Gastrocnemius medialis (tissue), 4 donors: ENCODE data around the gene TRIM37. TPM values are rescaled to one million over a fixed set of nuclear protein-coding genes. Genes with fewer than 3 reads are reported as not detected.

Source experiments
- ATAC-seq, 2 donors: fragments of 150-250 bp; one replicate each; pipeline ENCODE4 v1.9.1; 2016
- DNase-seq, 2 donors: peaks; one replicate each; pipeline ENCODE4 v3.0.0-alpha.2; 2019
- H3K27ac ChIP-seq, 4 donors: fragments of 200-600 bp; sonication (generic); 1 replicate in 1 of 4; 2 replicates in 3 of 4; pipeline ENCODE4 v1.5.1; 2016 to 2018; ENCODE audit warnings: mild to moderate bottlenecking in 2 of 4, moderate library complexity in 1 of 4
- H3K27me3 ChIP-seq, 3 donors: fragments of 200-600 bp; sonication (generic) in 2 of 3; 1 replicate in 1 of 3; 2 replicates in 2 of 3; pipeline versions ENCODE4 v1.5.1 to v1.6.0; 2016 to 2019; ENCODE audit warnings: mild to moderate bottlenecking in 1 of 3, moderate library complexity in 1 of 3
- H3K36me3 ChIP-seq, 2 donors: fragments of 200-600 bp; sonication (generic) in 1 of 2; one replicate each; pipeline ENCODE4 v1.5.1; 2017 to 2018
- H3K4me1 ChIP-seq, 2 donors: fragments of 200-600 bp; sonication (generic) in 1 of 2; one replicate each; pipeline ENCODE4 v1.5.1; 2016 to 2017; ENCODE audit warnings: mild to moderate bottlenecking in 2 of 2
- H3K4me3 ChIP-seq, 4 donors: fragments of 200-600 bp; sonication (generic) in 3 of 4; 1 replicate in 1 of 4; 2 replicates in 3 of 4; pipeline ENCODE4 v1.5.1; 2016 to 2019; ENCODE audit warnings: mild to moderate bottlenecking in 2 of 4
- H3K9me3 ChIP-seq, 3 donors: fragments of 200-600 bp; sonication (generic) in 2 of 3; 1 replicate in 1 of 3; 2 replicates in 2 of 3; pipeline ENCODE4 v1.5.1; 2016 to 2019
- POLR2A ChIP-seq, 2 donors: fragments of 450-650 bp; IDR thresholded peaks; one replicate each; pipeline ENCODE4 v1.6.1; 2017; ENCODE audit warnings: antibody characterized with exemption in 2 of 2, mild to moderate bottlenecking in 2 of 2, moderate library complexity in 2 of 2
- in situ Hi-C, 4 donors: fragments of 200-750 bp; cut with MboI; loops; one replicate each; pipeline versions ENCODE4 v1.15.0 to v1.8.0; 2017; ENCODE audit warnings: low sequenced_read_pairs in 4 of 4
- intact Hi-C: fragments of 100-400 bp; cut with DNase I; formaldehyde crosslinking; loops from one replicate; pipeline ENCODE4 v1.15.1; 2023; ENCODE audit warnings: low total_unique reads
- total RNA-seq, 4 donors: library from RNA; depleted of rRNA; stranded (reverse); fragments of >200 nt; gene quantifications; one replicate each; pipeline versions ENCODE4 v1.1.0 to v1.2.3, GENCODE V29; 2016
- TF ChIP-seq, protein P1 (sequence below), 5 experiments: fragments of 450-650 bp in 3 of 5; fragments of 200-600 bp in 2 of 5; sonication (generic) in 2 of 5; IDR thresholded peaks in 4 of 5; conservative IDR thresholded peaks in 1 of 5; 1 replicate in 4 of 5; 2 replicates in 1 of 5; pipeline ENCODE4 v1.5.1; 2016 to 2019; ENCODE audit warnings: antibody characterized with exemption in 5 of 5, mild to moderate bottlenecking in 3 of 5, moderate library complexity in 3 of 5

Gene TRIM37
- total RNA-seq, 4 donors from 2014 or later, result 16.1 to 17.5 (median 16.3) TPM

DNA sequence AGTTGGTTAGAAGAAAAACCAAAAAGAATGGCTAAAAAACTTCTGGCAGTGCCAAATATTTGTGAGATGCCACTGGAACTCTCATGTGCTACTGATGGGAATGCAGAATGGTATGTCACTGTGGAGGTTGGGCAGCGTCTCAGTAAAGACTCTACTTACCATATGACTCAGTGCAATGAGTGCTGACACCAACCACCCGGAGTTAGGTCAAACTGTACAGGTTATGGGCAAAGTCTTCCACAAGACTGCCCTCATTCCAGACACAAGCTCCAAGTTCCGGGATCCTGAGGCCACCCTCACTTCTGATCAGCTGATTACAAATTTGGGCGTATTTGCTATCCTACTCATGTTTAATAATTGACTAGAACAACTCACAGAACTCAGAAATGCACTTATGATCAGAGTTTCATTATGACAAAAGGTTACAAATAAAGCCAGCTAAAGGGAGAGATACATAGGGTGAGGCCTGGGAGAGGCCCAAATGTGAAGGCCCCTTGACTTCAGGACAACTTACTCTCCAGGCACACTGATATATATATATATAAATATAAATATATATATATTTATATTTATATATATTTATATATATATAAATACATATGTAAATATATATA, 114.9 kb downstream of the TRIM37 start:
- intact Hi-C loops, result no loop called here
- Histone ChIP-seq H3K4me1 (peaks cover 3 to 4% of the 10 kb centered on the region in 2 donors), H3K9me3 (no peaks in the 10 kb centered on the region), H3K4me3 (no peak overlapping the region), H3K27me3 (no peaks in the 10 kb centered on the region), H3K36me3 (no peaks in the 10 kb centered on the region), H3K27ac (no peak overlapping the region)
- in situ Hi-C loops, result no loop called here
- DNase-seq (no peak), ATAC-seq (no peak)
- TF ChIP-seq, protein P1, sequence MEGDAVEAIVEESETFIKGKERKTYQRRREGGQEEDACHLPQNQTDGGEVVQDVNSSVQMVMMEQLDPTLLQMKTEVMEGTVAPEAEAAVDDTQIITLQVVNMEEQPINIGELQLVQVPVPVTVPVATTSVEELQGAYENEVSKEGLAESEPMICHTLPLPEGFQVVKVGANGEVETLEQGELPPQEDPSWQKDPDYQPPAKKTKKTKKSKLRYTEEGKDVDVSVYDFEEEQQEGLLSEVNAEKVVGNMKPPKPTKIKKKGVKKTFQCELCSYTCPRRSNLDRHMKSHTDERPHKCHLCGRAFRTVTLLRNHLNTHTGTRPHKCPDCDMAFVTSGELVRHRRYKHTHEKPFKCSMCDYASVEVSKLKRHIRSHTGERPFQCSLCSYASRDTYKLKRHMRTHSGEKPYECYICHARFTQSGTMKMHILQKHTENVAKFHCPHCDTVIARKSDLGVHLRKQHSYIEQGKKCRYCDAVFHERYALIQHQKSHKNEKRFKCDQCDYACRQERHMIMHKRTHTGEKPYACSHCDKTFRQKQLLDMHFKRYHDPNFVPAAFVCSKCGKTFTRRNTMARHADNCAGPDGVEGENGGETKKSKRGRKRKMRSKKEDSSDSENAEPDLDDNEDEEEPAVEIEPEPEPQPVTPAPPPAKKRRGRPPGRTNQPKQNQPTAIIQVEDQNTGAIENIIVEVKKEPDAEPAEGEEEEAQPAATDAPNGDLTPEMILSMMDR (IDR thresholded peaks at IDR 0.05 in 4 of 5, conservative IDR thresholded peaks at IDR 0.05 in 1 of 5), result no peak
- TF ChIP-seq POLR2A (IDR thresholded peaks at IDR 0.05), result no peak

DNA sequence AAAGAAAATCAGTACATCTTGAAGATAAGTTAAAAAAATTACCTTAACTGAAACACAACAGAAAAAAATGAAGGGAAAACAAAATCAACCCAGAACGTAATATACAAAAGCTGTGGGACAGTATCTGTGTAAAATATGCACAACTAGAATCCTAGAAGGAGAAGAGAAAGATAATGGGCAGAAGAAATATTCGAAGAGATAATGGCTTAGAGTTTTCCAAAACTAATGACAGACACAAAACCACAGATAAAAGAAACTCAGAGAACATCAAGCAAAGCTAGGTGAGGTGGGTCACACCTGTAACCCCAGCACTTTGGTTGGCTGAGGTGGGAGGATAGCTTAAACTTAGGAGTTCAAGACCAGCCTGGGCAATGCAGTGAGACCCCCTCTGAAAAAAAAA, 117.1 kb downstream of the TRIM37 start:
- TF ChIP-seq POLR2A (IDR thresholded peaks at IDR 0.05), result no peak
- TF ChIP-seq, protein P1 (IDR thresholded peaks at IDR 0.05 in 4 of 5, conservative IDR thresholded peaks at IDR 0.05 in 1 of 5), result no peak
- in situ Hi-C loops (no loop called here), intact Hi-C loops (no loop called here)
- DNase-seq, result no peak
- no peaks in the 10 kb centered on the region for H3K4me1 ChIP-seq
- no peaks in the 10 kb centered on the region for H3K36me3 ChIP-seq
- no peak overlapping the region for H3K27ac ChIP-seq
- ATAC-seq, result no peak
- H3K9me3 ChIP-seq, result no peaks in the 10 kb centered on the region
- H3K27me3 ChIP-seq, result no peaks in the 10 kb centered on the region
- no peak overlapping the region for H3K4me3 ChIP-seq

DNA sequence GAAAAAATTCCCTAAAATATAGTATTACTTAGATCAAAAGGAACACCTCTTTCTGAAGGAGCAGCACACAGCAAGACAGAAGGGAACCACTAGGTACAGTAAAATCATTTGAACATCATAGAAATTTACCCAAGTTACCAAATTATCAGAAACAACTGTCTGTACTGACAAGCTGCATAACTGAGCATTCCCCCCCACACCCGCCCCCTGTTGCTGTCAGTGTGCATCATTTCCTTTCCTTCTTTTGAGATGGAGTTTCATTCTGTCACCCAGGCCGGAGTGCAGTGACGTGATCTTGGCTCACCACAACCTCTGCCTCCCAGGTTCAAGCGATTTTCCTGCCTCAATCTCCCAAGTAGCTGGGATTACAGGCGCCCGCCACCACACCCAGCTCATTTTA, 120.7 kb downstream of the TRIM37 start:
- Histone ChIP-seq H3K9me3 (no peaks in the 10 kb centered on the region), H3K27me3 (no peaks in the 10 kb centered on the region), H3K36me3 (no peaks in the 10 kb centered on the region), H3K27ac (no peak overlapping the region), H3K4me3 (no peak overlapping the region), H3K4me1 (no peaks in the 10 kb centered on the region)
- in situ Hi-C loops, result no loop called here
- DNase-seq (no peak), ATAC-seq (no peak)
- TF ChIP-seq, protein P1 (IDR thresholded peaks at IDR 0.05 in 4 of 5, conservative IDR thresholded peaks at IDR 0.05 in 1 of 5), result no peak
- TF ChIP-seq POLR2A (IDR thresholded peaks at IDR 0.05), result no peak
- intact Hi-C loops, result no loop called here

DNA sequence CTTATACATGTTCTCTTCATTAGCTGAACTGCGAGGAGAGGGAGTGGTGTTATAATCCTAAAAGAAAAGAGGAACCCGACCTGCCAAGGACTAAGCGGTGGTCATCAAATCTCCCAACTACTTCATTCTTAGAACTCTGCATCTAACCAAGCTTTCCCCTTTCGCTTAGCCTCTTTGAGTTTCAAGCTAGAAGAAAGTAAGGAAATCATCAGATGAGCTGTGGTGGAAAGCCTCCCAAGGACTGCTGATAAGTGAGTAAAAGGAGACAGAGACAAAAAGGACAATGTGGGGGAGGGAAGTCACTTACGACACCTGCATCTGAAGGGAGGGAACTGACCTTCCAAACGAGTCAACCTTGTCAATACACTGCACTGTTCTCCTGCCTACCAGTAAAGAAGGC, 121.3 kb downstream of the TRIM37 start:
- H3K9me3 ChIP-seq, result no peaks in the 10 kb centered on the region
- TF ChIP-seq, protein P1 (IDR thresholded peaks at IDR 0.05 in 4 of 5, conservative IDR thresholded peaks at IDR 0.05 in 1 of 5), result no peak
- TF ChIP-seq POLR2A (IDR thresholded peaks at IDR 0.05), result no peak
- H3K27me3 ChIP-seq, result no peaks in the 10 kb centered on the region
- H3K27ac ChIP-seq, result no peak overlapping the region
- in situ Hi-C loops (no loop called here), intact Hi-C loops (no loop called here)
- H3K4me1 ChIP-seq, result no peaks in the 10 kb centered on the region
- no peak overlapping the region for H3K4me3 ChIP-seq
- ATAC-seq (no peak), DNase-seq (no peak)
- no peaks in the 10 kb centered on the region for H3K36me3 ChIP-seq

DNA sequence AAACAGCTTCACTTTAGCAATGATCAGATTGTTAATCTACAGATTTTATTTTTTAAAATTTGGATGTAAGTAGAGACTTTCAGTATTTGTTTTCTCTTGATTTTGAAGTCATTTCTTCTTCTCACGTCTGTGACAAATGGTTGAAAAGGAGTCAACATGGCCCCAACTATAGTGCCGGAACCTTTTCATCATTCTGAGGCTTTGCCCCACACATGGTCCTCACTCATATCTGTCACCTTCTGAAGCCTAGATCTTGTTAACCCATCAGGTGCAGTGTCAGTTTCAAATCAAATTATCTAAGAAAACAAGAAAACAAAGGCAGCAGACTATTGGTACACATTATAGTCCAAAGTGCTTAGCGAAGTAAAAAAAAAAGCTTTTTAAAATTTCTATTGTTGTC, 124.1 kb downstream of the TRIM37 start:
- H3K9me3 ChIP-seq, result no peaks in the 10 kb centered on the region
- ATAC-seq, result no peak
- H3K27me3 ChIP-seq, result no peaks in the 10 kb centered on the region
- TF ChIP-seq, protein P1 (IDR thresholded peaks at IDR 0.05 in 4 of 5, conservative IDR thresholded peaks at IDR 0.05 in 1 of 5), result no peak
- no peak for TF ChIP-seq POLR2A (IDR thresholded peaks at IDR 0.05)
- intact Hi-C loops, result no loop called here
- H3K27ac ChIP-seq, result no peak overlapping the region
- no peak overlapping the region for H3K4me3 ChIP-seq
- no peaks in the 10 kb centered on the region for H3K4me1 ChIP-seq
- no peak for DNase-seq
- no peaks in the 10 kb centered on the region for H3K36me3 ChIP-seq
- in situ Hi-C loops, result no loop called here
